Breast epithelium (tissue), 3 donors: ENCODE measurements around the gene MRFAP1.

ENCODE experiments used
- CTCF ChIP-seq, 3 donors: fragments of 450-650 bp; IDR thresholded peaks; one replicate each; pipeline ENCODE4 v1.5.1; 2016 to 2017; ENCODE audit warnings: antibody characterized with exemption in 3 of 3, mild to moderate bottlenecking in 3 of 3, moderate library complexity in 3 of 3
- POLR2A ChIP-seq: fragments of 450-650 bp; IDR thresholded peaks from one replicate; pipeline ENCODE4 v1.6.1; 2016; ENCODE audit warnings: antibody characterized with exemption, mild to moderate bottlenecking, moderate library complexity
- POLR2AphosphoS5 ChIP-seq, 3 donors: sonication (generic); formaldehyde crosslinking; IDR thresholded peaks; one replicate each; pipeline ENCODE4 v1.6.1; 2017; ENCODE audit warnings: antibody characterized with exemption in 3 of 3

GRCh38 chr4:6655924-6656323 lies 15.4 kb downstream of the MRFAP1 start:
- TF ChIP-seq POLR2AphosphoS5 (IDR thresholded peaks at IDR 0.05) (no peak), POLR2A (no peak), CTCF (IDR thresholded peaks at IDR 0.05) (no peak)
